Right renal cortex interstitium (tissue), 3 donors: Measurements from ENCODE around the gene LRRC73. TPM values are rescaled to one million over a fixed set of nuclear protein-coding genes. Genes with fewer than 3 reads are reported as not detected.
"Not testable (repeated sequence)": the region's sequence is repeated elsewhere in the genome, so short reads cannot be mapped to it uniquely, and the experiment has no call there.

ENCODE experiments used
- DNase-seq, 3 donors: peaks; one replicate each; pipeline ENCODE4 v3.0.0-alpha.2; 2013; ENCODE audit warnings: low read depth in 3 of 3, low spot score in 2 of 3
- polyA plus RNA-seq, 3 donors: library from polyadenylated mRNA; unstranded; fragments of 120-200 nt; gene quantifications; one replicate each; pipeline ENCODE4 v1.2.1, GENCODE V29; 2013; ENCODE audit not compliant: insufficient read length in 3 of 3

The LRRC73 gene
- polyA plus RNA-seq, 3 donors, result 0.86 to 1.1 (median 1.0) TPM

DNA sequence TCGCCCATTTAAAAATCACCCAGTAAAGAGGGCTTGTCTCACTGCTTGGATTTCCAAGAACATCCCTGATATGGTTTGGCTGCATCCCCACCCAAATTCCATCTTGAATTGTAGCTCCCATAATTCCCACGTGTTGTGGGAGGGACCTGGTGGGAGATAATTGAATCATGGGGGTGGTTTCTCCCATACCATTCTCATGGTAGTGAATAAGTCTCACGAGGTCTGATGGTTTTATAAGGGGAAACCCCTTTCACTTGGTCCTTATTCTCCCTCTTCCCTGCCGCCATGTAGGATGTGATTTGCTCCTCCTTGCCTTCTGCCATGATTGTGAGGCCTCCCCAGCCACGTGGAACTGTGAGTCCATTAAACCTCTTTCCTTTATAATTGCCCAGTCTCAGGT, 42.9 kb downstream of the LRRC73 start:
- DNase-seq, result not testable (repeated sequence)

DNA sequence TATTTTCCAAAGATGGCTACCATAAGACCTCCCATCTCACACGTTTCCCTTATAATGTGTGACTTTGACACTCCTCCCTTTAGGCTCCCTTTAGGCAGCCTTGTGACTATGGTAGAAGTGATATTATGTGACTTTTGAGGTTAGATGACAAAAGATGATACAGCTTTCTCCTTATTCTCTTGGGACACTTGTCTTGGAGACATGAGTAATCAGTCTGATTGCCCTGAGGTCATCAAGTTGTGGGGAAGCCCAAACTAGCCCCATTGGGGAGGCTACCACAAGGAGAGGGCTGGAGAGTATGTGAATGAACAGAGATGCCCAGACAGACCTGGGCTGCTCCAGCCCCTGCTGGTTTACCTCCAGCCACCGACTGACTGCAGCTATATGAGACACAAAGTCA, 44.2 kb downstream of the LRRC73 start:
- no peak for DNase-seq

DNA sequence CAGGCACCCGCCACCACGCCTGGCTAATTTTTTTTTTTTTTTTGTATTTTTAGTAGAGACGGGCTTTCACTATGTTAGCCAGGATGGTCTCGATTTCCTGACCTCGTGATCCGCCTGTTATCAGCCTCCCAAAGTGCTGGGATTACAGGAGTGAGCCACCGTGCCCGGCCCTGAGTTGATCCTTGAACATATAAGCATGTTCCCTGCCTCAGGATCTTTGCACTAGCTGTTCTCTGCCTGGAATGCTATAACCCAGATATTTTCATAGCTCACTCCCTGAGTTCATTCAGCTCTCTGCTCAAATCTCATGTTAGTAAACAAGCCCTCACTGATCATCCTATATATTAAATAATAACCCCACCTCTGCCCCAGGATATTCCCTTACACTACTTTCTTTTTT, 45.8 kb downstream of the LRRC73 start:
- no peak for DNase-seq

DNA sequence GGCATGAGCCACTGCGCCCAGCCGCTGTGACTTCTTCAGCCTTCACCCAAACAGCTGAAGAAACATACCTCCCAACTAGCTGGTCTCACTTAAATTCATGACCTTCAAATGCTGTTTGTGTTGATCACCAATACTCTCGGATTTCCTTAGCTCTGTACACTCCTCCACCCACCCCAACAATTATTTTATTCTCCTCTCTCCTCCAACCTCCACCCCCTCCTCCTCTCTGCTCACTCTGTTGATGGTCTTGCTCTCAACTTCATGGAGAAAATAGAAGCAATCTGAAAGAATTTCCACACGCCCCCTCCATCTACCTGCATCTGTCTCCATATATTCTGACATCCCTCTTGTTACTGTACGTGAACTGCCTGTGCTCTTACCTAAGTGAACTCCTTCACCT, 48.2 kb downstream of the LRRC73 start:
- no peak for DNase-seq

DNA sequence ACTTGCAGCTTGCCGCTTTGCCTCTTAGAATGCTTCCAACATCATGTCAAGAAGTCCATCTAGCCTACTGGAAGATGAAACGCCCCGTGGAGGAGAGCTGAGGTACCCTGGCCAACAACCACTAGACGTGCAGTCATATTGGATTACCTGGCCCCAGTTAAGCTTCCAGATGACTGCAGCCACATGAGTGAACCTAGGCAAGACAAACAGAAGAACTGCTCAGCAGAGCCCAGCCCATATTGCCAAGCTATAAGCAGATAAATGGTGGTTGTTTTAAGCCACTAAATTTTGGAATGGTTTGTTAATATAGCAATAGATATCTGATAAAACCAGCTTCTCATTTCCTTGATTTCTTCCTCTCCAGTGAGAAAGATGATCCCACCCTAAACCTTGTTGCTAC, 50.1 kb downstream of the LRRC73 start:
- DNase-seq, result no peak

DNA sequence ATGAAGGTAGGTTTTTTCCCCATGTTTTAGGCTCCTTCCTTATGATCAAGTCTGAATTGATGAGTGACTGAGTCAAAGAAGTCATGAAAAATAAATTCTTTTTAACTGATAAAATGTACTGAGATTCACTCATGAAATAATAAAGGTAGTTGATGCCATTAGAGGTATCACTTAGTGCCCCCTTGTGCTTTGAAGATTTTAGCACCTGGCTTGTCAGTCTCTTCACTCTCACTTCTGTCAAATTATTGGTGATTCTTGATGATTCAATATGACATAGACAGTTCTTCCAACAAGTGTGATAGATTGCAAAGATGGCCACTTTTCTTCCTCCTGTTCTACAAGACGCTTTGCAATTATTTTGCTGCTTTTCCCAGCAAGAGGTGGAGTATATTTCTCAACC, 50.6 kb downstream of the LRRC73 start:
- DNase-seq, result no peak

DNA sequence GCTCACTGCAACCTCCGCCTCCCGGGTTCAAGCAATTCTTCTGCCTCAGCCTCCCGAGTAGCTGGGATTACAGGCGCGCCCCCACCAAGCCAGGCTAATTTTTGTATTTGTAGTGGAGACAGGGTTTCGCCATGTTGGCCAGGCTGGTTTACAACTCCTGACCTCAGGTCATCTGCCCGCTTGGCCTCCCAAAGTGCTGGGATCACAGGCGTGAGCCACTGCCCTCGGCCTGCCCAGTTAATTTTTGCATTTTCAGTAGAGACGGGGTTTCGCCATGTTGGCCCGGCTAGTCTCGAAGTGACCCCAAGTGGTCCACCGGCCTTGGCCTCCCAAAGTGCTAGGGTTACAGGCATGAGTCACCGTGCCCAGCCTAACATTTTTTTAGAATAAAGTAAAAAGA, 52.0 kb downstream of the LRRC73 start:
- not testable (repeated sequence) for DNase-seq

DNA sequence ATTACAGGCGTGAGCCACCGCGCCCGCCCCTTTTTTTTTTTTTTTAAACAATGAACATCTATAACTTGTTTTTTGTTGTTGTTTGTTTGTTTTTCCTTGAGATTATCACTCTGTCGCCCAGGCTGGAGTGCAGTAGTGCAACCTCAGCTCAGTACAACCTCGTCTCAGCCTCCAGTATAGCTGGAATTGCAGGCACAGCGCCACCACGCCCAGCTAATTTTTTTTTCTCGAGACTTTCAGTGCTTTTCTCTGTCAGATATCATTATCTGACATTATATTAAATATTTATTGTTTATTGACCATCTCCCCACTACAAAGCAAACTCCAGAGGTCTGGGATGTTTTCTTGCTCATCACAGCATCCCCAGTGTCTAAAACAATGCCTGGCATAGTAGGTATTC, 52.5 kb downstream of the LRRC73 start:
- no peak for DNase-seq

Other genes with a start within 250 kb of the LRRC73 start
- 1 to 10 TPM in 1 of 3 donors, under 1 TPM in 2; 0.25 to 2.0 (median 0.75) TPM for gene SLC22A7, start 212.1 kb downstream of the LRRC73 start, polyA plus RNA-seq
- gene CRIP3, start 201.5 kb downstream of the LRRC73 start, polyA plus RNA-seq, result 1 to 10 TPM; 2.6 to 3.2 (median 2.8) TPM
- 10 to 100 TPM; 24.8 to 30.9 (median 27.0) TPM for gene ZNF318, start 140.7 kb downstream of the LRRC73 start, polyA plus RNA-seq
- 10 to 100 TPM; 14.9 to 17.5 (median 17.1) TPM for gene ABCC10, start 82.8 kb downstream of the LRRC73 start, polyA plus RNA-seq
- under 1 TPM; 0.53 to 0.90 (median 0.75) TPM for gene DLK2, start 54.8 kb downstream of the LRRC73 start, polyA plus RNA-seq
- 10 to 100 TPM; 28.9 to 29.6 (median 29.0) TPM for gene TJAP1, start 32.8 kb downstream of the LRRC73 start, polyA plus RNA-seq
- gene YIPF3, start 6.6 kb upstream of the LRRC73 start, polyA plus RNA-seq, result 100 to 1,000 TPM; 142 to 152 (median 148) TPM
- gene POLR1C, start 6.7 kb upstream of the LRRC73 start, polyA plus RNA-seq, result 10 to 100 TPM; 42.8 to 49.4 (median 49.1) TPM
- 10 to 100 TPM; 45.3 to 50.7 (median 45.9) TPM for gene XPO5, start 65.7 kb upstream of the LRRC73 start, polyA plus RNA-seq
- gene POLH, start 65.8 kb upstream of the LRRC73 start, polyA plus RNA-seq, result 10 to 100 TPM; 20.2 to 24.6 (median 21.5) TPM
- 10 to 100 TPM; 49.8 to 51.1 (median 50.1) TPM for gene GTPBP2, start 118.9 kb upstream of the LRRC73 start, polyA plus RNA-seq
- 10 to 100 TPM; 29.4 to 30.5 (median 30.5) TPM for gene MAD2L1BP, start 125.5 kb upstream of the LRRC73 start, polyA plus RNA-seq
- gene RSPH9, start 134.7 kb upstream of the LRRC73 start, polyA plus RNA-seq, result 1 to 10 TPM; 1.2 to 1.5 (median 1.3) TPM
- gene MRPS18A, start 177.4 kb upstream of the LRRC73 start, polyA plus RNA-seq, result 10 to 100 TPM; 45.4 to 48.6 (median 48.5) TPM